ENCODE measurements around the gene YY1. TPM values are rescaled to one million over a fixed set of nuclear protein-coding genes. Genes with fewer than 3 reads are reported as not detected.
A peak's percentile ranks its signal among the peaks of the same experiment; 100 is the strongest.

Gene YY1
- total and polyA plus RNA-seq, 2 donors from 2014 or later, result 34.2 to 60.4 TPM

- Histone ChIP-seq H3K9me3 (ENCODE audit: control insufficient read depth in 2 of 3, insufficient read depth in 1 of 3, low read length in 3 of 3) (no peaks in the 10 kb centered on the region), H3K36me3 (ENCODE audit: control insufficient read depth in 2 of 3, insufficient read depth in 3 of 3, low read length in 3 of 3) (no peaks in the 10 kb centered on the region), H3K27ac (ENCODE audit: low read depth in 2 of 2, low read length in 2 of 2) (peak overlapping the region; percentile 94 to 96), H3K4me3 (ENCODE audit: low read length in 3 of 3) (peak overlapping the region; percentile 64 to 72 (median 65)), H3K9ac (ENCODE audit: low read length in 3 of 3) (peak overlapping the region; percentile 36 to 77 (median 71)), H3K4me1 (ENCODE audit: control insufficient read depth in 2 of 3, insufficient read depth in 2 of 3, low read depth in 1 of 3, low read length in 3 of 3) (peaks cover 0 to 9% (median 5%) of the 10 kb centered on the region in 3 donors), H3K27me3 (ENCODE audit: control insufficient read depth, insufficient read depth, low read length) (no peaks in the 10 kb centered on the region)
- TF ChIP-seq CTCF (IDR thresholded peaks at IDR 0.05; ENCODE audit: borderline replicate concordance, extremely low read depth, insufficient read depth), result no peak
- intact Hi-C loops (cut with DNase I), result no loop called here
- DNase-seq (peak in 1 of 5 donors; percentile 55), FAIRE-seq (no peak)
These were observed 45.3 kb upstream of the YY1 start for GRCh38 chr14:100193417-100194357.

GRCh38 chr14:100199240-100199860 lies 39.6 kb upstream of the YY1 start:
- no peaks in the 10 kb centered on the region for H3K9me3 ChIP-seq (ENCODE audit: control insufficient read depth in 2 of 3, insufficient read depth in 1 of 3, low read length in 3 of 3)
- no peaks in the 10 kb centered on the region for H3K36me3 ChIP-seq (ENCODE audit: control insufficient read depth in 2 of 3, insufficient read depth in 3 of 3, low read length in 3 of 3)
- no peak overlapping the region for H3K9ac ChIP-seq (ENCODE audit: low read length in 3 of 3)
- no peak for TF ChIP-seq CTCF (IDR thresholded peaks at IDR 0.05; ENCODE audit: borderline replicate concordance, extremely low read depth, insufficient read depth)
- no peak for DNase-seq
- no peak overlapping the region for H3K4me3 ChIP-seq (ENCODE audit: low read length in 3 of 3)
- H3K27me3 ChIP-seq (ENCODE audit: control insufficient read depth, insufficient read depth, low read length), result no peaks in the 10 kb centered on the region
- FAIRE-seq, result no peak
- no peak overlapping the region for H3K27ac ChIP-seq (ENCODE audit: low read depth in 2 of 2, low read length in 2 of 2)
- intact Hi-C loops (cut with DNase I), result no loop called here
- no peaks in the 10 kb centered on the region for H3K4me1 ChIP-seq (ENCODE audit: control insufficient read depth in 2 of 3, insufficient read depth in 2 of 3, low read depth in 1 of 3, low read length in 3 of 3)

- H3K27me3 ChIP-seq (ENCODE audit: control insufficient read depth, insufficient read depth, low read length), result no peaks in the 10 kb centered on the region
- no peak for FAIRE-seq
- DNase-seq, result no peak
- no peak overlapping the region for H3K27ac ChIP-seq (ENCODE audit: low read depth in 2 of 2, low read length in 2 of 2)
- no peak for TF ChIP-seq CTCF (IDR thresholded peaks at IDR 0.05; ENCODE audit: borderline replicate concordance, extremely low read depth, insufficient read depth)
- H3K36me3 ChIP-seq (ENCODE audit: control insufficient read depth in 2 of 3, insufficient read depth in 3 of 3, low read length in 3 of 3), result no peaks in the 10 kb centered on the region
- H3K4me1 ChIP-seq (ENCODE audit: control insufficient read depth in 2 of 3, insufficient read depth in 2 of 3, low read depth in 1 of 3, low read length in 3 of 3), result no peaks in the 10 kb centered on the region
- H3K4me3 ChIP-seq (ENCODE audit: low read length in 3 of 3), result no peak overlapping the region
- H3K9me3 ChIP-seq (ENCODE audit: control insufficient read depth in 2 of 3, insufficient read depth in 1 of 3, low read length in 3 of 3), result no peaks in the 10 kb centered on the region
- H3K9ac ChIP-seq (ENCODE audit: low read length in 3 of 3), result no peak overlapping the region
- intact Hi-C loops (cut with DNase I), result no loop called here
These were observed 38.6 kb upstream of the YY1 start for GRCh38 chr14:100200311-100200710.
